Epithelial cell of esophagus (primary cell): ENCODE measurements around the gene POLD4.
A peak's percentile ranks its signal among the peaks of the same experiment; 100 is the strongest.

Source experiments
- DNase-seq: peaks from one replicate; pipeline ENCODE4 v3.0.0; 2010; ENCODE audit warnings: low read depth
- H3K4me3 ChIP-seq: 2 replicates; pipeline ENCODE4 v1.5.1; 2011; ENCODE audit warnings: mild to moderate bottlenecking, low read length, control low read depth
- CTCF ChIP-seq: IDR thresholded peaks from 2 replicates; pipeline ENCODE4 v1.5.1; 2011; ENCODE audit warnings: low read depth, mild to moderate bottlenecking, low read length, control low read depth, inconsistent platforms; ENCODE audit not compliant: insufficient read depth; ENCODE audit errors: missing control alignments

Gene POLD4

GRCh38 chr11:67301951-67302516, 51.3 kb downstream of the POLD4 start:
- no peak for TF ChIP-seq CTCF
- DNase-seq: peak; percentile 88
- peak overlapping the region; percentile 66 for H3K4me3 ChIP-seq

- TF ChIP-seq CTCF: no peak
- H3K4me3 ChIP-seq: no peak overlapping the region
- no peak for DNase-seq
These were observed 51.9 kb downstream of the POLD4 start for GRCh38 chr11:67301313-67301921.
